HG02610 (cell line): ENCODE results near the gene NMT1.

Experiments
- ATAC-seq: cut with Tn5 transposase; IDR thresholded peaks from one replicate; pipeline ENCODE4 v1.9.1; 2021; ENCODE audit warnings: mild to moderate bottlenecking, moderate library complexity; ENCODE audit not compliant: unreplicated experiment

Gene NMT1

DNA sequence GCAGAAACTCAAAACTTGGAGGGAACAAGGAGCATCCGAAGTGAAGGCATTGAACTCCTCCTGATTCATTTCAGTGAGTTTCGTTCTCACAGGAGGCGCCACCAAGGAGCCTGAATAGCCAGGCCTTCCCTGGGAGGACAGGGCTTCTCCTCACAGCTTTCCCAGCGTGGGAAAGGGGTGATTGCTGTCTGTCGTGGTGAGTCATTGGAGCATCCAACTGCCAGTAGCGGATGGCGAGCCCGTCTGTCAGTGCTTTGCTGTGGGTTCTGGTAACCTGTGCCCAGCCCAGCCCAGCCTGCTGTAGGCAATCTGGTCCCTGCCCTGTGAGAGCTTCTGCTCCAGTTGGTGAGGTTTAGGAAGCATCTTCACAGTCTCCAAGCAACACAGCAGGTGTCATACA lies 42.9 kb downstream of the NMT1 start:
- ATAC-seq, result no peak

DNA sequence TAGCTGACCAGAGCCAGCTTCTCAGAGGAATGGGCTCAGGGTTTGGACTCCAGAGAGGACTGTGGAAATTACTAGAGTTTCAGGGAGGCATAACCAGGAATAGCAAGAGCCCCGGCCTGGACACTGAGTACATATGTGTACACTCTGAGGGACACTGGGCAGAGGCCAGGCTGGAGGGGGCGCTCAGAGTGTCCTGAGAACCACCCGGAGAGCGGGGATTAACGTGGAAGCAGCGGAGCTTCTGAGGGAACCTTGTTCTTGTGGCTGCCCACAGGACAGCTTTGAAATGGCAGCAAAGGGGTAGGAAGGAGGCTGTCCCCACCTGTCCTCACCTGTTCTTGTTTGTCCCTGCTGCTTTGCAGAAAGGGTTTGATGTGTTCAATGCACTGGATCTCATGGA lies 43.4 kb downstream of the NMT1 start:
- no peak for ATAC-seq

DNA sequence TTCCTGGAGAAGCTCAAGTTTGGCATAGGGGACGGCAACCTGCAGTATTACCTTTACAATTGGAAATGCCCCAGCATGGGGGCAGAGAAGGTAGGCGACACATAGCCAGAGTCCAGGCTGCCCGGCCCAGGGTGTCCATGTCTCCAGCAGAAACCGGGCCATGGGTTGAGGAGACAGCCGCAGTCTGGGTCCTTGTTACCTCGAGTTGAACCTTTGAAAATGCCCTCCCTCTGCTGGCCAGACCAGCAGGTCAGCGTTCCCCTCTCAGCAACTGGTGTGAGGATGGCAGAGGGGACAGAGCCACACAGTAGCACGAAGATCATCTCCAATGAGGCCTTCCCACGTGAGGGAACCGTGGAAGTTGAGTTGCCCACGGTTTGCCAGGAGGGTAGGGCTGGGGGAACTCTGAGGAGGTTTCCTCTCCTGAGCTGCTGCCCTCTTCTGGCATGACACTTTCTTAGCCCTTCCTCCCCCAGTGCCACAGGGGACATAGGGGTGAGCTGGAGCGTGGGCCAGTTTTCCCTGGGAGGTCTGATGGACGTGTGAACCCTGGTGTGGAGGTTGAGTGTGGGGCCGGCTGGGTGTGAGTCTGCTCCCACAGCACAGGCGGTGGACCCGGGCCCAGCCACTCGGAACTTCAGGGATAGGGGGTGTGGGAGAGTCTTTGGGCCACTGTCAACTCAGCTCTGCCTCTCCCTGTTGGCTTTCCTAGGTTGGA lies 43.9 kb downstream of the NMT1 start:
- no peak for ATAC-seq

DNA sequence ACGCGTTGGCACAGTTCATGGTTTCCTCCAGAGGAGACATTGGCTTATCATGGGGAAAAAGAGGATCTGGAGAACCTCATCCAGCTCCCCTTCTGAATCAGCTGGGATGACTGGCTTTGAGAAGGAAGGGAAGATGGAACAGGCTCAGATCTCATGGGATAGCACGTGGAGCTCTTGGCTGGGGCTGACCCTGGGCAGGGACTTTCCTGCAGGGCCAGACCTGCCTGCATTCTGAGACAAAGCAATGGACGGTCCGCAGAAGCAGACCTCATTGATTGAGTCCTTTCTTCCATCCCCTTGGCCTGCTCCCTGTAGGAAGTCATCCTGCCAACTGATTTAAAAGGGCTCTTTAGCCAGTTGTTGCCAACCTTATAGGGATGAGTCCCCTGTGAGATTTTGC lies 45.0 kb downstream of the NMT1 start:
- no peak for ATAC-seq

DNA sequence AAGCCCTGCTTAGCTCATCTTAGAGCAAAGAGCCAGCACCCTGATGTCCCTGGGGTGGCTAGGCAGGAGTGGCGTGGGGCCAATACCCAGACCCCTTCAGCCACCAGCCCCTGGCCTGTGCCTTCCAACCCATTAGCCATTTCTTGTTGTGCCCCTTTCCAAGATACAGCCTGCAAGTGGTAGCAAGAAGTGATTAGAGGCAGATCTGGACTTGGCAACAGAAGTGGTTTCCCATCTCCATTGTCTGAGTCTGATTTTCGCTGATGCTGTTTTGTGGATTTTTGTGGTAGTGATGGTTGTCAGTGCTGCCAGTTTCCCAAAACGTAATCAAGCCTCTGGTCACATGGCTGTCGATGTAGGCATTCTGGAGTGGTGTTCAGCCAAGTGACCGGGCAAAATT lies 45.5 kb downstream of the NMT1 start:
- ATAC-seq, result no peak

DNA sequence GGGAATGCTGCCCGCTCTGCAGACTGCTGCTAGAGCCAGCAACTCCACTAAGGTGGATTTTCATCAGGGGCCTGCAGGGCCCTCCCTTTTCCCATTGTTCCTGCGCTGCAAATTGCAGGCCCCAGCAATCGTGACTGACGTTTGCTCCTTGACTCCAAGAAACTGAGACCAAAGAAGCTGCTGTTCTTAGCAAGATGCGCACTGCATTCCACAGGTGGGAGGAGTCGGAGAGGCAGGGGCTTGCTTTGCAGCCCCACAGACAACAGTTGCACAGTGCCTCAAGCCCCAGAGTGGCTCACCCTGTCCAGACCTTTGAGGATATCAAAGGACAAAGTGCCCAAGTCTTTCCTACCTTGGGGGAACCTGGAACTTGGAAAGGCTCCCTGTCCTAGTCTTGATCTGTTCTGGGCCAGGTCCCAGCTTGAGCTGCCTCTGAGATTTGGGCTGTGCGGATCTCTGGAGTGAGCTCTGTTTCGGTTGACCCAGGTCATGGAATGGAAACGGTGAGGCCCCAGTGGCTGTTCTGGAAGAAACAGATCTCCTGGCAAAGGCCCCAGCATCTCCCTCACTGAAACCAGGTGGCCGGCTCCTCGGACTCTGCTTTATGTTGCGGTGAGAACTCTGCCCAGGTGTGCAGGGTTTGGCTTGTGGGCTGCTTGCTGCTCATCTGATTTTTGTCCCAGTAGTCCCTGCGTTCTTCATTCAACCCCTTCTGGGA lies 46.3 kb downstream of the NMT1 start:
- no peak for ATAC-seq

DNA sequence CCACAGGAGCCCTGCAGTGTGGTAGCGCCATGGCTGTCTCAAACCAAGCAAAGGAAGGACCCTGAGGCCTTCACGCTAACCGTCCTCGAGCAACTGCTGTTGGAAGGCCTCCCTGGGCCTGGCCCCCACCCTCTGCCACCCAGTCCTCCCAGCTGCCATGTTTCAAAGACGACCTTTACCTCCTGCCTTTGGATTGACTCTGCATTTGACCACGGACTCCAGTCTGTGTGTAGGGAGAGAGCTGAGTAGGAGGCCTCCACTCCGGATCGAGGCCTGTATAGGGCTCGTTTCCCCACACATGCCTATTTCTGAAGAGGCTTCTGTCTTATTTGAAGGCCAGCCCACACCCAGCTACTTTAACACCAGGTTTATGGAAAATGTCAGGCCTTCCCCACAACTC lies 46.9 kb downstream of the NMT1 start:
- ATAC-seq, result no peak

DNA sequence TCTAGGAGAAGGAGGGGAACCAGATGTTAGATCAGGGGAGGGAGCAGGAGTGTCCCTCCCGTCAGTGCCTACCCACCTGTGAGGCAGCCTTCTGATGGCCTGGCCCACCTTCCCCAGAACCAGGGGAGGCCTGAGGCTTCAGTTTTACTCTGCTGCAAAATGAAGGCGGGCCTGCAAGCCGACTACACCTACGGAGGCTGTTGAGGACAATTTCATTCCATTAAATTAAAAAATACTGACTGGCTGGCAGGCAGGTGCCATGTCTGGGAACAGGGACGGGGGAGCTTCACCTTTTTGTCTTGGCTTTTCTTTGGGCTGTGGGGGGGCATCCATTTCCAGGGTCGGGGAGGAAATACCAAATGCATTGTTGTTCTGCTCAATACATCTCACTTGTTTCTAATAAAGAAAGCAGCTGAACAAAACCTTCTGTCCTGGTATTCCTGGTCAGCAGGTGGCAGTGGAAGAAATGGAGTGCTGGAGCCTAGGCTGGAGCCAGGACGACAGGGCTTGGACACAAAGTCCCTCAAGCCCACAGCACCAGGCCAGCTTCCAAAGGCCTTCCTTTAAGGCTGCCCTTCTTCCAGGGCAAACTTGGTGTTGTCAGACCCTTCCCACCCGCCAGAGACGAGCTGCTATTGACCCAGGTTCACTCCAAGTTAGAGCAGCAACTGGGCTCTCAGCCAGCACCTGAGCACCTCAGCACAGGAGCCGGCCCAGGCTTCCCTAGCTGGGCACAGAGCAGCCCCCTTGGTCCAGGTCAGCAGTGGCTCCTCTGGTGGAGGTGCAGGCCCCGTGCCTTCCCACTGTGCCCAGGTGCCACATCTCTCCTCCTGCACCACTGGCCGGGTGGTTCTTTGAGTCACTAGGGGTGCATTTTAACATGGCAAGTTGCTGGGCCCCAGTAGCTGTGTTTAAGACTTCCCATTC lies 47.7 kb downstream of the NMT1 start:
- ATAC-seq, result no peak

DNA sequence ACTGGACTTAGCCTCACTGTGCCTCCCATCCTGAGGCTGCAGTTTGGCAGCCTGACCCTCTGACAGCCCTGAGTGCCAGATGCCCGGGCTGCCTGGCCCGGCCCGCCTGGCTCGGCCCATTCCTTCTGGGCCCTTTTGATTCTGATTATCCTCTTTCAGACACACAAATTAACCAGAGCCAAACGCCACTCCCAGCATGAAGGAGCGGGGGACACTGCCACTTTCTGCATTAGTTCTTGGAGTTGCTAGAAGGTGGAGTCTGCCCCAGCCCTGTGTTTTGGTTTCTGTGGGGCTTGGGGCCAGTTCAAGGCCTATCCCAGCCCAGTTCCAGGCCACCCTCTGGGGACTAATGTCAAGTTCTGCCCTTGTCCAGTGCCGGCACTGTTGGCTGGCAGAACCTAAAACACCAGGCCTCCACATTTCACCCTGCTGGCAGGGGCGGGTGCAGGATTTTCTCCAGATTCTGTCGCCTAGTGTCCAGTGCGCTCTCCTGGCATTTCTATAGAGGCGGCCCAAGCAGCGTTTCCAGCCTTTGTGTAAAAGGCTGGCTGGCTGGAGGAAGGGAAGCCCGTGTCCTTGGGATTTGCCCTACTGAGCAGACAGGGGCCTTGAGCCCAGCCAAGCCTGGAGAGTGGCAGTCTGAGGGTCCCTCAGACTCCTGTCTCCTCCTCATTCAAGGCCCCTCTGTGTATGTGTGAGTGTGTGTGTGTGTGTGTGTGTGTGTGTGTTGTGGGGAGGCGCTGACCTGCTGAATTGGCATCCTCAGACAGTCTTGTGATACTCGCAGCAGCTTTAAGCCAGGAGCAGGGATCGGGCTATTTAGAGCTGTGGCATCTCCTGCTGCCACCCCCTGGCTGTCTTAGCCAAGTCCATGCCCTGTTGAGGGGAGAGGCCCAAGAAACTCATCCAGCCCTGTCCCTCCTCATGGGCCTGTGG lies 49.8 kb downstream of the NMT1 start:
- ATAC-seq, result no peak

DNA sequence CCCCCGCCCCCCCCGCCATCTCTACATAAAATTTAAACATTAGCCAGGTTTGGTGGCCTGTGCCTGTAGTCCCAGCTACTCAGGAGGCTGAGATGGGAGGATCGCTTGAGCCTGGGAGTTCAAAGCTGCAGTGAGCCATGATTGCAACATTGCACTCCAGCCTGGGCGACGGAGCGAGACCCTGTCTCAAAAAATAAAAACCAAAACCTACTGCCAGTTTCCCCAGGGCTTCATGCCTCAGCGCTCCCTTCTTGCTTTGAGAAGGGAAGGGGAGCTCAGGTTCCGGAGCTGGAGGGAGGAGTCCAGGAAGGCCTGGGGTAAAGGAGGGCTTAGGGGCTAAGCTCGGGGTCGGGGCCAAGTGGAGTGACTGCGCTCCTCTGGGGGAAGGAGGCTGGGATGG lies 50.7 kb downstream of the NMT1 start:
- no peak for ATAC-seq

DNA sequence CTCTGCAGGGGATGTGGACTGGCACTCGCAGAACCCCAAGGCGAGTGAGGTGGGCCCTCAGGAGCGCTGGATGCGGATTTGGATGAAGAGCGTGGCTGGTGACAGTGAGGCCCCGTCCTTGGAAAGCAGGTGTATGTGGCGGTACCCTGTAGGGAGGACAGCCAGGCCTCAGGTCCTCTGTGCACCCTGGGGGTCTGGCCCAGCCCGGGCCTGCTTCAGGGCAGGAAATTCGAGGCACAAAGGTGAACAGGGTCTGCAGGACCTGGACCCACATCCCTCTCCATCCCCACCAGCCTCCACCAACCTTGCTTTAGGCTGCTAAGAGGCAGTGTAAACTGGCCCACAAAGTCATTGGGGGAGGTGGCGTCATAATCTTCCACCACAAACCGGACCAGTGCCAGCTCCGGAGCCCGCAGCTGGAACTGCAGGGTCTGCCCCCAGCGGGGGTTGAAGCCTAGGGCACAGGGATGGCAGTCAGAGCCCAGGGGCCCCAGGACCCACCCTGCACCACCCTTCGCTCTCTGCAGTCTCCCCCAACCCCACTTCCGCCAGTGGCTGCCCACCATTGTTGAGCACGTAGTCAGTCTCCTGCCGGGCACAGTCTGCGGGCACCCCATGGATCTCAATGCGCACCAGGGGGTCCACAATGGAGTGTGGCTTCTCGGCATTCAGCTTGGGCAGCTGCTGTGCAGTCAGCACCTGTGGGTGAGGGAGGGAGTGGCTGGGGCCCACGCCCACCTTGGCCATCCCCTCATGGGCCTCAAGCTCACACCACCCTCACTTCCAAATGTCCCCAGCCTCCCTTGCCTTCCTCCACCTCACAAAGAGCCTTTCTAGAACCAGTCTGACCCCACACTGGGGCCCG lies 51.7 kb downstream of the NMT1 start:
- ATAC-seq, result no peak

DNA sequence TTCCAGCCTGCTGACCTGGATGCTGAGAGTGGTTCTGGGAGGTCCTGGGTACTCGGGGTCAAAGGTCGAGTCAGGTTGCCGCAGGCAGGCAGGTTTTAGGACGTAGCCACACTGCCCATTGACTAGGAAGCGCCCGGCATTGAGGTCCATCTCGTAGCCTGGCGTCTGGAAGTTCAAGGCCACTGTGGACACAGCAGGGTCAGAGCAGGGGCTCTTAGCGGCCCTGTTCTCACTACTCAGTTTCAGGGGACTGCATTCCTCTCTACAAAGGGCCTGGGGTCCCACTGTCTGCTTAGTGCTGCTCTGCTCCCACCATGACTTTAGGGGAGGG lies 52.3 kb downstream of the NMT1 start:
- ATAC-seq, result no peak

DNA sequence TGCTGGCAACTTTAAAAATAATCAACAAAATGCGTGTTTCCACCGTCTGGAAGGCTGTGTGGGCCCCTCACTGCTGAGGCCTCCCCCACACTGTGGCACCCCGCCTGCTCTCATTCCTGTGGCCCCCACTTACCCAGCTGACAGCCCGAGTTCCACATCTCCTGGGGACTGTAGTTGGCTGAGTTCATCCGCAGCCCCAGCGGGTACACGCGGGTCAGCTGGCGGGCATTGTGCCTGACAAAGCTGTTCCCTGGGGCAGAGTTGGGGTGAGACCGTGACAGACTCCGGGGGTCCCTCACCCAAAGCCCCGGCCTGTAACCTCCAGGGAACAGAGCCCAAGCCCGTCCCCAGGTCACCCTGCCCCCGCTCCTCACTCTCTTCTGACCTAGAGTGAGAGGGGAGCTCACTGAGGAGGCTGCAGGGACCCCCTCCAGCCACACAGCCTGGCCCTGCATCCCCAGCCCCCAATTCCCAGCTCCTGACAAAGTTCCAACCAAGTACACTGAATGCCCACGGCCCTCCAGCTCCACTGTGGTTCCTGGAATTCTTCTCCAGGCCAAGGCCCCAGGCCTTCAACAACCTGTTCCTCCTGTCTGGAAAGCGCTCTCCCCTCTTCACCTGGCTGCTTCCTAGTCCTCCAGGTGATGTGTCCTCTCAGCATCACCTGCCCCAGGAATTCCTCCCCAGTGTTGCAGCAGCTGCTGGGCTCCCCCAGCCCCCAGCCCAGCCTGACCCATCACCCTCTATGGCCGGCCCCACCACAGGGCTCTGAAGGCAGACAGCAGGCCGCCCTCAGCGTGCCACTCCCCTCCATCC lies 53.2 kb downstream of the NMT1 start:
- ATAC-seq, result no peak

DNA sequence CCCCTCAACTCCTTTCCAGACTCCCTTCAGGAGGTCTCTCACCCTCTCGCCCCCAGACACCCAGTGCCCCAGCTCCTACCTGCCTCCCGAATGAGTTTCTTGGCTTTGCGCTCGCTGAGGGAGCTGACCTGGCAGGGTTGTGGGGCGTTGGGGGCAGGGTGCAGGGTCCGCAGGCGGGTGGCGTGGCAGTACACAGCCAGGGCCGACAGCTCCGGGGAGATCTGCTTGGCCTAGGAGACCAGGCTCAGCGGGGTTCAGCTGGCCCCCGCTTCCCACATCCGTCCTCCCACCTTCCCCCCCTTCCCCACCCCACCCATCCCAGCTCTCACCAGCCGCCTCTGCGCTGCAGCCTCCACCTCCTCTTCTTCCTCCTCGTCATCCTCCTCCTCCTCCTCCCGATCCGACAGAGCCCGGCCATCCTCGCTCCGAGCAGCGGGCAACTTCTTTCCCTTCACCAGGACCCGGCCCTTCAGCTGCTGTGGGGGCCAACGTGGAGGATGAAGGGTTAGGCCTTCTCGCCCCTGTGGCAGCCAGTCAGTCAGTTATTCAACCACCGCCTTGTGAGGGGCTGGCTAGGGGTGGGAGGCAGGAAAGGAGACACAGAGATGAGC lies 54.0 kb downstream of the NMT1 start:
- ATAC-seq, result no peak

DNA sequence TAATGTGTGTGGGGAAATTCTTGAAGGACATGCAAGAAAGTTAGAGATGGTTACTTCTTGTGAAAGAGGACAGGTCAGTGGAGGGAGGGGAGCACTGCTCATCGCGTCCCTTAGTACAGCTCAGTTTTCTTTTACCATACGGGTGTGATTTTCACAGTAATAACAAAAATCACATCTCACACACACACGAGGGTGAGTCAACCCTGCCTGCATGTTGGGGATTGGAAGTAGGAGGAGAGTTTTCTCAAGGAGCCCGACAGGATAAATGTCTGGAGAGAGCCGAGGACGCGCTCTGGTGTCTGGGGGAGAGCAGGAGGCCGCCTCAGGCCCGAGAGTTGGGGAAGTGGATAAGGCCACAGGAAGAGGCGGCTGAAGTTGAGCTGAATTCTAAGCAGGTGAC lies 54.8 kb downstream of the NMT1 start:
- no peak for ATAC-seq

DNA sequence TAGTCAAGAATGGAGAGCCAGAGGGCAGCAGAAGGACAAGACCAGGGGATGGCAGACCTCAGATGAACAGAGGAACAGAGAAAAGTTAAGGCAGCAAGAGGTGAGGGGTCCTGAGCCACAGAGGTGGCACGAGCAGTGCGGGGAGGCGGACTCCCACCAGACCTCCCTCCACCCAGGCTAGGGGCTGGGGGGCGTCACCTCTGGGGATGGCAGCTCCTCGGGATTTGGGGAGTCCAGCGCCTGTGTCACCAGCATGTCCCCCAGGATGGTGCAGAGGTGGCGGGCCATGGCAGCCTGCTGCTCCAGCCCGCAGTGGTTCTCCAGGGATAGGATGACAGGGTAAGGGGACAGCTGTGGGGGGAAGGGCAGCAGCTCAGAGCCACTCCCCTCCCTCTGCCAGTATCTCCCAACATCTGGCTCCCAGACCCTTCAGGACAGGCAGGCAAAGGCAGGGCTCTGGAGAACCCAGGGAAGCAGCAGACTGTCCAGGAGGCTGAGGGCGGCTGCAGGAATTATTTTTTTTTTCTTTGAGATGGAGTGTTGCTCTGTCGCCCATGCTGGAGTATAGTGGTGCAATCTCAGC lies 55.4 kb downstream of the NMT1 start:
- no peak for ATAC-seq

DNA sequence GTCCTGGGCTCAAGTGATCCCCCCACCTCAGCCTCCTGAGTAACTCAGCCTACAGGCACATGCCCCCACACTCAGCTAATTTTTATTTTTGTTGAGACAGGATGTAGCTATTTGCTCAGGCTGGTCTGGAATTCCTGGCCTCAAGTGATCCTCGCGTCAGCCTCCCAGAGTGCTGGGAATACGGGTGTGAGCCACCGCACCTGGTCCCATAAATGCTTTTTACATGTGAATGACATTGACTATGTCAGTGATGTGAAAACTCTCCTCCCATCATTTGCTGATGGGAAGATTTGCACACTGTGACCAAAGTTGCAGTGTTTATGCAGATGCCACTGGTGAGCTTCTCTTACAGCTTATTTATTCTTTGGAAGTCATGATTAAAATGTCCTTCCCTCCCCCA lies 56.2 kb downstream of the NMT1 start:
- ATAC-seq, result no peak
